Hepatocyte (in vitro differentiated cells): ENCODE data around the gene AFAP1L2. TPM values are rescaled to one million over a fixed set of nuclear protein-coding genes. Genes with fewer than 3 reads are reported as not detected.

Experiments used
- DNase-seq: peaks from one replicate; pipeline ENCODE4 v3.0.0-alpha.2; 2016; ENCODE audit warnings: low spot score
- H2AFZ ChIP-seq: fragments of 200-600 bp; sonication (generic); 2 replicates; pipeline ENCODE4 v1.6.0; 2016; ENCODE audit warnings: antibody characterized with exemption, mild to moderate bottlenecking
- H3K27ac ChIP-seq: fragments of 200-600 bp; sonication (generic); 2 replicates; pipeline ENCODE4 v1.5.1; 2016; ENCODE audit warnings: mild to moderate bottlenecking
- H3K27me3 ChIP-seq: fragments of 200-600 bp; sonication (generic); 2 replicates; pipeline ENCODE4 v1.6.1; 2016
- H3K36me3 ChIP-seq: fragments of 200-600 bp; sonication (generic); replicated peaks from 2 replicates; pipeline ENCODE4 v1.5.1; 2016; ENCODE audit warnings: low read depth; ENCODE audit not compliant: insufficient read depth
- H3K4me1 ChIP-seq: fragments of 200-600 bp; sonication (generic); 2 replicates; pipeline ENCODE4 v1.5.1; 2016; ENCODE audit warnings: mild to moderate bottlenecking, moderate library complexity; ENCODE audit not compliant: insufficient read depth
- H3K4me2 ChIP-seq: fragments of 200-600 bp; sonication (generic); 2 replicates; pipeline ENCODE4 v1.6.0; 2016
- H3K4me3 ChIP-seq: fragments of 200-600 bp; sonication (generic); 2 replicates; pipeline ENCODE4 v1.5.1; 2016; ENCODE audit warnings: mild to moderate bottlenecking
- H3K79me2 ChIP-seq: fragments of 200-600 bp; sonication (generic); 2 replicates; pipeline ENCODE4 v1.6.0; 2017; ENCODE audit warnings: mild to moderate bottlenecking
- H3K9me2 ChIP-seq: fragments of 200-600 bp; sonication (generic); replicated peaks from 2 replicates; pipeline ENCODE4 v1.6.0; 2017; ENCODE audit warnings: mild to moderate bottlenecking; ENCODE audit not compliant: insufficient read depth
- H3K9me3 ChIP-seq: fragments of 200-600 bp; sonication (generic); 2 replicates; pipeline ENCODE4 v1.5.1; 2016; ENCODE audit warnings: low read depth, mild to moderate bottlenecking
- H4K20me1 ChIP-seq: fragments of 200-600 bp; sonication (generic); 2 replicates; pipeline ENCODE4 v1.6.0; 2016; ENCODE audit warnings: mild to moderate bottlenecking; ENCODE audit not compliant: insufficient read depth, poor library complexity, severe bottlenecking
- CTCF ChIP-seq: fragments of 200-600 bp; sonication (generic); IDR thresholded peaks from 2 replicates; pipeline ENCODE4 v1.5.1; 2016; ENCODE audit warnings: antibody characterized with exemption, mild to moderate bottlenecking; ENCODE audit not compliant: poor library complexity
- EZH2 ChIP-seq: fragments of 200-600 bp; sonication (generic); IDR thresholded peaks from 2 replicates; pipeline ENCODE4 v1.6.1; 2016; ENCODE audit warnings: antibody characterized with exemption, mild to moderate bottlenecking, borderline replicate concordance
- EZH2phosphoT487 ChIP-seq: fragments of 200-600 bp; sonication (generic); IDR thresholded peaks from one replicate; pipeline ENCODE4 v1.6.1; 2018; ENCODE audit warnings: antibody characterized with exemption, mild to moderate bottlenecking, low read depth, moderate library complexity; ENCODE audit not compliant: unreplicated experiment, severe bottlenecking
- WGBS: methylation state at CpG from one replicate; pipeline ENCODE4 v1.1.6; 2016; ENCODE audit warnings: low lambda C conversion rate; ENCODE audit errors: missing lambda C conversion rate; 5-methylcytosine and 5-hydroxymethylcytosine counted together
- polyA plus RNA-seq: library from polyadenylated mRNA; unstranded; fragments of >200 nt; fragmentation: Nextera tagmentation; extraction: Ambion mirVana; gene quantifications from 2 replicates; pipeline ENCODE4 v1.2.1, GENCODE V29; 2016
- total RNA-seq: library from RNA; depleted of rRNA; stranded (reverse); fragments of >200 nt; gene quantifications from 2 replicates; pipeline ENCODE4 v1.2.3, GENCODE V29; 2014

AFAP1L2 gene
- total and polyA plus RNA-seq, 2 experiments from 2014 or later: 6.1 to 9.6 TPM

- Histone ChIP-seq H3K4me1 (peaks cover 6% of the 10 kb centered on the region), H2AFZ (no peak overlapping the region), H3K27ac (no peak overlapping the region), H3K9me2 (no peaks in the 10 kb centered on the region), H3K27me3 (no peaks in the 10 kb centered on the region), H3K4me2 (no peak overlapping the region), H3K79me2 (no peaks in the 10 kb centered on the region), H4K20me1 (no peaks in the 10 kb centered on the region), H3K9me3 (no peaks in the 10 kb centered on the region), H3K36me3 (no peaks in the 10 kb centered on the region), H3K4me3 (no peak overlapping the region)
- WGBS: 90% methylated on average over 3 of the region's 7 CpGs
- TF ChIP-seq CTCF (no peak), EZH2 (no peak), EZH2phosphoT487 (no peak)
- no peak for DNase-seq
Observed at GRCh38 chr10:114252883-114253282, 151.4 kb downstream of the AFAP1L2 start.

- Histone ChIP-seq H3K9me3 (no peaks in the 10 kb centered on the region), H2AFZ (no peak overlapping the region), H3K36me3 (no peaks in the 10 kb centered on the region), H3K4me2 (no peak overlapping the region), H3K79me2 (no peaks in the 10 kb centered on the region), H3K4me1 (no peaks in the 10 kb centered on the region), H3K27me3 (no peaks in the 10 kb centered on the region), H3K27ac (no peak overlapping the region), H3K9me2 (no peaks in the 10 kb centered on the region), H4K20me1 (no peaks in the 10 kb centered on the region), H3K4me3 (no peak overlapping the region)
- WGBS: 97% methylated on average over 5 of the region's 5 CpGs
- no peak for DNase-seq
- no peak for TF ChIP-seq EZH2phosphoT487
Observed at GRCh38 chr10:114252092-114252491, 152.2 kb downstream of the AFAP1L2 start.

DNA sequence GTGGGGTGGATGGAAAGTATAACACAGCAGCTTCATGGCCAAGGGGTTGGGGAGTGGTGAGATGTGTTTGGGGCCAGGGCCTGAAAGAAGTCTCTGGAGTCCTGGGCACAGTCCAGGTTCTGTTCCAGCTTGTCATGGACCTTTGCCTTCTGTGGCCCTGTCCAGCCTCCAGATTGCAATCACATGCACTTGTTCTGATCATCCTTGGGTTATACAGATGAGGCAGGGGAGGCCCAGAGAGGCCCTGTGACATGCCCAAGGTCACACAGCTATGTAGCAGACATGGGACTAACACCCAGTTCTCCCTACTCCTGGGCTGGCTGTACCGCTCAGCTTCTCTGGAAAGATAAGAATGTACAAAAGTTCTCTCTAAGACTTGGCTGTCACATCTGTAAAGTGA lies 153.6 kb downstream of the AFAP1L2 start:
- H3K79me2 ChIP-seq: no peaks in the 10 kb centered on the region
- H4K20me1 ChIP-seq: no peaks in the 10 kb centered on the region
- no peak overlapping the region for H3K4me2 ChIP-seq
- TF ChIP-seq CTCF: no peak
- no peak for TF ChIP-seq EZH2
- TF ChIP-seq EZH2phosphoT487: no peak
- WGBS: 80% methylated on average over 1 of the region's 1 CpG
- H3K4me3 ChIP-seq: no peak overlapping the region
- no peaks in the 10 kb centered on the region for H3K36me3 ChIP-seq
- no peak overlapping the region for H2AFZ ChIP-seq
- no peak for DNase-seq
- H3K4me1 ChIP-seq: peaks cover 4% of the 10 kb centered on the region
- H3K27ac ChIP-seq: no peak overlapping the region
- H3K9me2 ChIP-seq: no peaks in the 10 kb centered on the region
- H3K27me3 ChIP-seq: no peaks in the 10 kb centered on the region
- H3K9me3 ChIP-seq: no peaks in the 10 kb centered on the region

GRCh38 chr10:114250236-114250635 lies 154.1 kb downstream of the AFAP1L2 start:
- no peaks in the 10 kb centered on the region for H3K27me3 ChIP-seq
- WGBS: 54% methylated on average over 6 of the region's 6 CpGs
- no peaks in the 10 kb centered on the region for H3K9me3 ChIP-seq
- H4K20me1 ChIP-seq: no peaks in the 10 kb centered on the region
- H3K9me2 ChIP-seq: no peaks in the 10 kb centered on the region
- no peaks in the 10 kb centered on the region for H3K36me3 ChIP-seq
- H3K4me1 ChIP-seq: peaks cover 9% of the 10 kb centered on the region
- TF ChIP-seq CTCF: no peak
- no peak for TF ChIP-seq EZH2phosphoT487
- no peak for TF ChIP-seq EZH2
- H2AFZ ChIP-seq: no peak overlapping the region
- H3K4me2 ChIP-seq: no peak overlapping the region
- H3K4me3 ChIP-seq: no peak overlapping the region
- no peak overlapping the region for H3K27ac ChIP-seq
- no peak for DNase-seq
- no peaks in the 10 kb centered on the region for H3K79me2 ChIP-seq
